H1 (cell line): ENCODE measurements around the gene FAM219A. TPM values are rescaled to one million over a fixed set of nuclear protein-coding genes. Genes with fewer than 3 reads are reported as not detected.

Experiments used
- CBX8 ChIP-seq: fragments of 300-800, 300-1000 bp; sonication (generic); IDR thresholded peaks from 2 replicates; pipeline ENCODE4 v1.7.1; 2016; ENCODE audit warnings: low read depth, low read length, borderline replicate concordance
- CHD2 ChIP-seq: IDR thresholded peaks from 2 replicates; pipeline ENCODE4 v1.6.1; 2012; ENCODE audit warnings: low read length, improper control_type of control experiment
- GTF2F1 ChIP-seq: IDR thresholded peaks from 2 replicates; pipeline ENCODE4 v1.6.1; 2012; ENCODE audit warnings: low read depth, low read length, improper control_type of control experiment, borderline replicate concordance
- SIN3A ChIP-seq, 2 experiments: IDR thresholded peaks in 1 of 2; conservative IDR thresholded peaks in 1 of 2; 2 replicates each; pipeline ENCODE4 v1.6.1; 2011 to 2012; ENCODE audit warnings: low read length in 2 of 2, improper control_type of control experiment in 1 of 2, low read depth in 1 of 2, mild to moderate bottlenecking in 1 of 2
- SIRT6 ChIP-seq: IDR thresholded peaks from one replicate; pipeline ENCODE4 v1.7.1; 2012; ENCODE audit warnings: low read length, inconsistent platforms
- SIX5 ChIP-seq: IDR thresholded peaks from 2 replicates; pipeline ENCODE4 v1.6.1; 2011; ENCODE audit warnings: mild to moderate bottlenecking, low read depth, low read length
- polyA plus RNA-seq, 7 experiments: library from polyadenylated mRNA; depleted of rRNA in 3 of 7; stranded (reverse) in 5 of 7; unstranded in 2 of 7; fragments of >200 nt in 5 of 7; fragments of 200-250 nt in 2 of 7; gene quantifications; 1 replicate in 5 of 7; 2 replicates in 1 of 7; 4 replicates in 1 of 7; pipeline versions ENCODE4 v1.2.1 to v1.2.3, GENCODE V29; 2011 to 2013; ENCODE audit warnings: missing spikeins in 2 of 7, mixed read lengths in 2 of 7
- total RNA-seq: library from RNA; stranded (reverse); fragmentation: NEBNext Ultra II Directional; extraction: Animal tissue kit (Norgen Biotek cat#: 25700); gene quantifications from 2 replicates; pipeline ENCODE4 v1.2.1, GENCODE V29; 2021

FAM219A gene
- total and polyA plus RNA-seq, 2 of the 8 experiments (the other 6 are each of a cell fraction or from before 2014, with no cell fraction given), result 7.7 to 10.4 TPM

DNA sequence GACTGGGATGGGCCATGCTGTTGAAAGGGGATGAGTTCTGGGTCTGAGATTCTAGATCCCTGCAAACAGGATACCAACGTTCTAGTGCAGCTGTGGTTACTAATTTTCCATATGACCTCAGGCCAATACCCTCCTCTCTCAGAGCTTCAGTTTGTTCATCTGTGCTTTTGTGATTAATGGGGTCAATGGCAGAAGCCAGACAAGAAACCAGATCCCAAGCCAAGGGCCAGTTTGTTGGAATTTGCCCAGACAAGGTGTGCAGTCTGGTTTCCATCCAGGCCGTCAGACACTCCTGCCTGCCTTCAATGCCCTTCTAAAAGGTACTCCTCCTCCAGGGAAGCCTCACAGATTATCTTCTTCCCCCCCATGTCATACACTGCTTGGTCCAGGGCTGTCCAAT, 93.1 kb downstream of the FAM219A start (continued):
- TF ChIP-seq GTF2F1 (no peak), SIN3A (conservative IDR thresholded peaks at IDR 0.05 in 1 of 2, IDR thresholded peaks at IDR 0.05 in 1 of 2; ENCODE audit: low read depth in 1 of 2, low read length in 2 of 2) (no peak), SIRT6 (no peak), CHD2 (no peak), SIX5 (no peak), CBX8 (no peak)
